MV-4-11 (cell line): ENCODE data around the gene FCGR3A.
A peak's percentile ranks its signal among the peaks of the same experiment; 100 is the strongest.

Source experiments
- DNase-seq: peaks from one replicate; lab custom pipeline; 2025; lab: John Stamatoyannopoulos, UW

FCGR3A gene

GRCh38 chr1:161501234-161501633, 48.4 kb downstream of the FCGR3A start:
- DNase-seq, result no peak

DNA sequence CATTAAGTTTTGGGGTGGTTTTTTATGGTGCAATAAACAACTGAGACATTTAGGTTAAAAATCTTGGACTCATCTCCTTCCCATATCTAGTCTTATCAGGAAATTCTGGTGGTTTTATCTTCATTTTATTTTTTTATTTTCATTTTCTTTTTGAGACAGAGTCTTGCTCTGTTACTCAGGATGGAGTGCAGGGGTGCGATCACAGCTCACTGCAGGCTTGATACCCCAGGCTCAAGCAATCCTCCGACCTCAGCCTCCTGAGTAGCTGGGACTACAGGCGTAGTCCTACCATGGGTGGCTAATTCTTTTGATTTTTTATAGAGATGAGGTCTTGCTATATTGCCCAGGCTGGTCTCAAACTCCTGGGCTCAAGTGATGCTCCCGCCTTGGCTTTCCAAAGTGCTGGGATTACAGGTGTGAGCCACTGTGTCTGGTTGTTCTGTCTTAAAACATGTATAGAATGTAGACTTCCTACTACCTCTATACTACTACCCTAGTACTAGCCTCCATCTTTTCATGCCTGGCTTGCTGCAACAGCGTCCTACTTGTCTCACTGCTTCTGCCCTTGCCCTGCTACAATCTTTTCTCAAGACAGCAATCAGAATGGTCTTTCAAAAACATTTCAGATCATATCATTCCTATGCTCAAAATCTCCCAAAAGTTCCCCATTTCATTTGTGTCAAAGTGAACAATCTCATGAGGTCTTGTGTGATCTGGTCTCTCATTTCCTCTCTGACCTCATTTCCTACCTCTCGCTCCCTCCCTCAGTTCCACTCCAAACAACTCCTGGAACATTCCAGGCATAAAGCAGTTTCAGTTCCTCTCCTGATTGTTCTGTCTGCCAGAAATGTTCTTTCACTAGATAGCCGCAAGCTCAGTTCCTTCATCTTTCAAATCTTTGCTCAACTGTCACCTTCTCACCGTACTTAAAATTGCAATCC, 50.2 kb downstream of the FCGR3A start:
- peak; percentile 93 for DNase-seq

- no peak for DNase-seq
These were observed 51.0 kb downstream of the FCGR3A start for GRCh38 chr1:161498646-161499045.

DNA sequence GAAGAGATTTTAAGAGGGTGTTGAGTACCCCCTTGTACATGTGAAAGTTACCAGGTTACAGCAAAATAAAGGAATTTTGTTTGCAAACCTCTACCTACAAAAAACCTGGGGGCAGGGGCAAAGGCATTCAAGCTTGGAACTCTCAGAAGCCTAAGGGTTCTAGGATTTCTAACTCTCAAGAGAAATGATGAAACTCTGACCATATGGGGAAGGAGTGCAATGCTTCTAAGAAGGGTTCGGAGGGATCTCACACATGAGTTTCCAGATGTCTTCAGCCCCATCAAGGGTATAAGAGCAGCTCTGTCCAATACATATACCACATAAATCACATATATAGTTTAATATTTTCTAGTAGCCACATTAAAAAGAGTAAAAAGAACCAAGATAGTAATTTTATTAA, 51.7 kb downstream of the FCGR3A start:
- DNase-seq, result peak; percentile 61

GRCh38 chr1:161495490-161495889, 54.1 kb downstream of the FCGR3A start:
- no peak for DNase-seq

DNA sequence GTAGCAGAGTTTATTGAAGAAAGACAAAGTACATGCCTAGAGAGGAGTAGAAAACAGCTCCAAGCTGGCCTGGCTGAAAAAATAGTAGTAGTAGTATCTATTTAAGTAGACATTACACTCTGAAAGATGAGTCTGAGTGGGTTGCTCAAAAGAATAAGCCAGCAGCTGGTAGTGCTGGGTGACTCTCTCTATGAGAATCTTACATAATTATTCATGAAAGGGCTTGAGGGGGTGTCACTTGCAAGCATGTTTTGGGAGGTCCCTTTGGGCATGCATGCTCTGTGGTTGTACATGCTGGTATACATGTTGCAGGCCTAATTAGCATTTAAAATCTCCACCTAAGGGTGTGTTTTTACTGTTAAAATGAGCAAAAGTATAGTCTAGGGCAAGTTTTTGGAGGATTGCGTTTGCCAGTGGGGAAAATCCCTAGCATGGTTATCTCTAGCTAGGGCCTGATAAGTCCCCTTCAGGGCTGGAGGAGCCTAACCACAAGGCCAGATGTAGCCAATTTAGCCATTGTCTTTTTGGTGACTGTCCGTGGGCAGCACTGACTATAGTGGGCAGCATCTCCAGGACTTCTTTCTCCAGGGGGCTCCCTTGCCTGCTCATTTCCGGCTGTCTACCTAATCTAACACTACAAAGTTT, 55.4 kb downstream of the FCGR3A start:
- DNase-seq, result no peak

GRCh38 chr1:161492827-161493226, 56.8 kb downstream of the FCGR3A start:
- no peak for DNase-seq
